CD4-positive, alpha-beta T cell (primary cell): ENCODE data around the gene ADCY10. TPM values are rescaled to one million over a fixed set of nuclear protein-coding genes. Genes with fewer than 3 reads are reported as not detected.
A peak's percentile ranks its signal among the peaks of the same experiment; 100 is the strongest.

ENCODE experiments used
- ATAC-seq: fragments of 200-7000 bp; cut with Tn5 transposase; one replicate; pipeline ENCODE4 v1.10.0; 2022; ENCODE audit warnings: mild to moderate bottlenecking; ENCODE audit not compliant: poor library complexity
- CTCF ChIA-PET: fragments of 350-600 bp; sonication (Branson Sonifier 250); formaldehyde crosslinking; loops from one replicate; lab custom pipeline; 2021; ENCODE audit warnings: antibody characterized with exemption, inconsistent platforms; lab: Charles Lee
- POLR2A ChIA-PET: fragments of 350-600 bp; sonication (Branson Sonifier 250); formaldehyde crosslinking; loops from one replicate; lab custom pipeline; 2021; ENCODE audit warnings: antibody characterized with exemption, inconsistent platforms; lab: Charles Lee
- DNase-seq, 14 experiments: peaks; one replicate each; pipeline ENCODE4 v3.0.0-alpha.2; 2013 to 2020; ENCODE audit warnings: mixed read lengths in 2 of 14
- H3K27ac ChIP-seq, 2 donors: one replicate each; pipeline versions ENCODE4 v1.5.1 to v1.7.0; 2013; ENCODE audit warnings: low read length in 2 of 2, low read depth in 1 of 2, mild to moderate bottlenecking in 1 of 2
- H3K27me3 ChIP-seq, 2 experiments: 1 replicate in 1 of 2; 2 replicates in 1 of 2; pipeline versions ENCODE4 v1.6.1 to v1.7.0; 2013; ENCODE audit warnings: low read length in 2 of 2, control low read depth in 1 of 2, mild to moderate bottlenecking in 1 of 2, moderate library complexity in 1 of 2; ENCODE audit not compliant: insufficient read depth in 2 of 2, control insufficient read depth in 1 of 2
- H3K36me3 ChIP-seq: one replicate; pipeline ENCODE4 v1.6.1; 2013; ENCODE audit warnings: low read length, control low read depth; ENCODE audit not compliant: insufficient read depth
- H3K4me1 ChIP-seq: one replicate; pipeline ENCODE4 v1.6.1; 2013; ENCODE audit warnings: low read length, control low read depth; ENCODE audit not compliant: insufficient read depth
- H3K4me3 ChIP-seq: one replicate; pipeline ENCODE4 v1.5.1; 2013; ENCODE audit warnings: mild to moderate bottlenecking, low read length, moderate library complexity
- H3K9me3 ChIP-seq, 2 experiments: 1 replicate in 1 of 2; 2 replicates in 1 of 2; pipeline versions ENCODE4 v1.6.1 to v1.7.0; 2013; ENCODE audit warnings: low read length in 2 of 2, mild to moderate bottlenecking in 2 of 2, control low read depth in 1 of 2, moderate library complexity in 1 of 2; ENCODE audit not compliant: control insufficient read depth in 1 of 2, insufficient read depth in 1 of 2
- H3K27ac Mint-ChIP-seq: one replicate; pipeline ENCODE4 v1.8.0; 2020; ENCODE audit warnings: mixed read lengths
- H3K27me3 Mint-ChIP-seq: one replicate; pipeline ENCODE4 v1.8.0; 2021; ENCODE audit warnings: mixed read lengths
- H3K36me3 Mint-ChIP-seq: one replicate; pipeline ENCODE4 v1.8.0; 2021; ENCODE audit warnings: low read depth, mixed read lengths
- H3K4me1 Mint-ChIP-seq: one replicate; pipeline ENCODE4 v1.8.0; 2021; ENCODE audit warnings: low read depth, mixed read lengths
- H3K4me3 Mint-ChIP-seq: one replicate; pipeline ENCODE4 v1.8.0; 2020; ENCODE audit warnings: mild to moderate bottlenecking, mixed read lengths
- H3K9me3 Mint-ChIP-seq: one replicate; pipeline ENCODE4 v1.8.0; 2020; ENCODE audit warnings: mixed read lengths
- intact Hi-C, 2 experiments: fragments of 100-400 bp; cut with DNase I in 1 of 2; cut with micrococcal nuclease in 1 of 2; formaldehyde crosslinking; loops; one replicate each; pipeline versions ENCODE4 v1.15.1 to v1.9.0; 2023 to 2025; cut with DNase I, micrococcal nuclease
- total RNA-seq, 174 experiments: library from RNA in 2 of 174; stranded (reverse) in 2 of 174; gene quantifications; one replicate each; pipeline ENCODE4 v1.2.3 and lab custom pipeline; 2021 to 2026
- TF ChIP-seq, protein P1 (sequence below): fragments of 200-600 bp; IDR thresholded peaks from one replicate; pipeline ENCODE4 v1.8.0; 2022; ENCODE audit warnings: antibody characterized with exemption, mild to moderate bottlenecking

Gene ADCY10
- total RNA-seq, 2 experiments from 2014 or later: 0.11 to 0.52 TPM

DNA sequence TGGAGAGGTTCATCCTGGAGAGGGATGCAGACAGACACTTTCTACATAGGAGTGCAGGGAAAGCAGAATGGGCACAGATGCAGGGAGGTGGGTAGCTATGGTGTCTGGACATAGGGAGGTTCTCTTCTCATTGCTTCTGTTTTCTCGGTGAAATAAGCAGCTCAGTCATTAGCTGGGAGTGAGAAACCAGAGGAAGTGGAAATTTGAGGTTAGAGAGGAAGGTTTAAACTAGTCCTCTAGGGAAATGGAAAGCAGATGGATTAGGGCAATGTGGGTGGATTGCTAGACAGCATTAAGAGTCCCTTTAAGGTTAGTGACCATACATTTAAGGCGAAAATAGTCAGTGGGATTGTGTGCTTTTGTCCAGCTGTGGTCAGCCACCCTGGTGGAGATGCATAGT is 152.5 kb downstream of the ADCY10 start:
- no peaks in the 10 kb centered on the region for H3K9me3 ChIP-seq
- peak in 1 of 14 experiments; percentile 1 for DNase-seq
- no peak for ATAC-seq
- H3K4me3 ChIP-seq: no peak overlapping the region
- Mint-ChIP-seq H3K9me3 (no peaks in the 10 kb centered on the region), H3K27me3 (no peaks in the 10 kb centered on the region), H3K36me3 (no peaks in the 10 kb centered on the region), H3K4me3 (no peak overlapping the region), H3K4me1 (peaks cover 33% of the 10 kb centered on the region), H3K27ac (peak overlapping the region; percentile 4)
- TF ChIP-seq, protein P1, sequence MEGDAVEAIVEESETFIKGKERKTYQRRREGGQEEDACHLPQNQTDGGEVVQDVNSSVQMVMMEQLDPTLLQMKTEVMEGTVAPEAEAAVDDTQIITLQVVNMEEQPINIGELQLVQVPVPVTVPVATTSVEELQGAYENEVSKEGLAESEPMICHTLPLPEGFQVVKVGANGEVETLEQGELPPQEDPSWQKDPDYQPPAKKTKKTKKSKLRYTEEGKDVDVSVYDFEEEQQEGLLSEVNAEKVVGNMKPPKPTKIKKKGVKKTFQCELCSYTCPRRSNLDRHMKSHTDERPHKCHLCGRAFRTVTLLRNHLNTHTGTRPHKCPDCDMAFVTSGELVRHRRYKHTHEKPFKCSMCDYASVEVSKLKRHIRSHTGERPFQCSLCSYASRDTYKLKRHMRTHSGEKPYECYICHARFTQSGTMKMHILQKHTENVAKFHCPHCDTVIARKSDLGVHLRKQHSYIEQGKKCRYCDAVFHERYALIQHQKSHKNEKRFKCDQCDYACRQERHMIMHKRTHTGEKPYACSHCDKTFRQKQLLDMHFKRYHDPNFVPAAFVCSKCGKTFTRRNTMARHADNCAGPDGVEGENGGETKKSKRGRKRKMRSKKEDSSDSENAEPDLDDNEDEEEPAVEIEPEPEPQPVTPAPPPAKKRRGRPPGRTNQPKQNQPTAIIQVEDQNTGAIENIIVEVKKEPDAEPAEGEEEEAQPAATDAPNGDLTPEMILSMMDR: no peak
- ChIA-PET CTCF (no interaction called here), POLR2A (interaction anchor here (0.8 to 1.4 kb wide), 2 partner anchors 40 to 46 kb away, joined by 3 to 4 read pairs; partner anchors contain the start of gene MPZL1)
- no peak overlapping the region for H3K27ac ChIP-seq
- intact Hi-C loops: loop anchor here in 1 of 2 experiments (5.0 kb wide), 1 partner anchor 39 kb away; the partner anchor contains the start of gene MPZL1
- no peaks in the 10 kb centered on the region for H3K27me3 ChIP-seq
- H3K36me3 ChIP-seq: peaks cover 4% of the 10 kb centered on the region
- H3K4me1 ChIP-seq: peaks cover 11% of the 10 kb centered on the region

Other genes with a start within 250 kb of the ADCY10 start
- gene MPZL1, start 192.2 kb downstream of the ADCY10 start, total RNA-seq: 1 to 10 TPM; 1.2 to 1.5 TPM
- 10 to 100 TPM; 13.3 to 13.6 TPM for gene DCAF6, start 22.5 kb upstream of the ADCY10 start, total RNA-seq
- gene MPC2, start 22.9 kb upstream of the ADCY10 start, total RNA-seq: 10 to 100 TPM; 54.4 to 54.8 TPM
- gene GPR161, start 222.8 kb upstream of the ADCY10 start, total RNA-seq: not detected